ENCODE data around the gene LPIN1.
A peak's percentile ranks its signal among the peaks of the same experiment; 100 is the strongest.

LPIN1 gene

DNA sequence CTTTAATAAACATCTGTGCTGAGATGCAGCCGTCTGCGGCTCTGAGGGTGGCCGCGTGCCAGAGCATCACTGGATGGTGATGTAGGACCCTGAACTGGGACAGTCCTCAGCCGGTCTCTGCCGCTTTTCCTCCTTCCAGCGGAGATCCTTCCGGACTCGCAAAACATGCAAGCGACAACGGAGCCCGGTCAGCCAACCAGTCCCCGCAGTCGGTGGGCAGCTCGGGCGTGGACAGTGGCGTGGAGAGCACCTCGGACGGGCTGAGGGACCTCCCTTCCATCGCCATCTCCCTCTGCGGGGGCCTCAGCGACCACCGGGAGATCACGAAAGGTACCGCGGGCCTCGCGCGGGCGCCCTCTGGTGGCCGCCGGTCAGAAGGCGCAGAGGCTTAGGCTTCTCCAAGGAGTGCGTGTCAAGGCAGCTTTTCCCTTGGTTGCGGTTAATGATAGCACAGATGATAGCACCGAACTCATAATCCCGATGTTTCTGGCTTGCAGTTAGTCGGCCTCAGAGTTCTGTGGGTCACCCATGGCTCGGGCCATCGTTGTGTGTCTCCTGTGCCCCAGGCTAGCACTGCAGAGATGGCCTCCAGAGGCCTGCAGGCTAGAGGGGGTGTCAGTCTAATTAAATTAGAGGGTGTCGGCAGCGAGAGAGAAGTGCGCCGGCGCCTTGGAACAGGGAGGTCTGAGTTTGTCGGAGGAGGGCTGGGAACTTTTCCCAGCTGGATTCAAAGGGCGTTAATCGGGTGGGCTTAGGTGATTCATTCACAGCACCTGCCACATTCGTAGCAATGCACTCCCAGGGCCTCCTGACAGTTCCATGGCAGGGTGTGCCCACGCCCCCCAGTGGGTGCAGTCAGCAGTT lies 38.5 kb downstream of the LPIN1 start:
- DNase-seq (ENCODE audit: low read depth, low spot score): peak; percentile 75

DNA sequence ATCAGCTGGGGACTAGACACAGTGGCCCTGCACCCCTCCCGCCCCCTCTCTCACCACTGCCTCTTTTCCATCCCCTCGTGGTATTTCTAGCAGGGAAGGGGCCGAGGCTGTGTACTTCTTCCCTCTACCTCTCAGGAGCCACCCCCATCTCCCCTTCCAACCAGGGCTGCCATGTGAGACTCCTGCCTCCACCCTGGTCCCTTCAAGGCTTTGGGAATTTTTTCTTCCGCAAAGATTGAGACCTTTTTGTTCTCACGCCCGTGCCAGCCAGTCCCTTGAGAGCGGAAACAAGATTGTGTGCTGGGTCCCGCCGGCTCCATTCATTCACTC lies 39.1 kb downstream of the LPIN1 start:
- no peak for DNase-seq (ENCODE audit: low read depth, low spot score)

- no peak for DNase-seq (ENCODE audit: low read depth, low spot score)
Measured at GRCh38 chr2:11786191-11786590, 39.8 kb downstream of the LPIN1 start.

DNA sequence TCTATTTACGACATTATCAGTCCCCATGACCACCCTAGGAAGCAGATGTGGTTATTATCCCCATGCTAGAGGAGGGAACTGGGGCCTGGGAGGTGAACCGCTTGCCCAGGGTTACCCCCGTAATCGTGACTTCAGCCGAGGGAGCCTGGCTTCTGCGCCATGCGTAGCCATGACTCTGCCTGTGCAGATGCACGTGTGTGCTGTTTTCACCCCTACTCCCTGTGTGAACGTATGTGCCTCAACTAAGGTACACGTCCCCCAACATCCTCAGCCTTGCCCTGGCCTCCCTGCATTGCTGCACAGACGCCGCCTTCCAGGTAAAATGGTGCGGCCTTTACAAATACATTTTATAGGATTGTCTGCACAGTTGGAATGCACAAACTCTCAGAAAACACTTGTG lies 40.2 kb downstream of the LPIN1 start:
- DNase-seq (ENCODE audit: low read depth, low spot score): no peak

GRCh38 chr2:11787991-11788390 lies 41.6 kb downstream of the LPIN1 start:
- DNase-seq (ENCODE audit: low read depth, low spot score): no peak

DNA sequence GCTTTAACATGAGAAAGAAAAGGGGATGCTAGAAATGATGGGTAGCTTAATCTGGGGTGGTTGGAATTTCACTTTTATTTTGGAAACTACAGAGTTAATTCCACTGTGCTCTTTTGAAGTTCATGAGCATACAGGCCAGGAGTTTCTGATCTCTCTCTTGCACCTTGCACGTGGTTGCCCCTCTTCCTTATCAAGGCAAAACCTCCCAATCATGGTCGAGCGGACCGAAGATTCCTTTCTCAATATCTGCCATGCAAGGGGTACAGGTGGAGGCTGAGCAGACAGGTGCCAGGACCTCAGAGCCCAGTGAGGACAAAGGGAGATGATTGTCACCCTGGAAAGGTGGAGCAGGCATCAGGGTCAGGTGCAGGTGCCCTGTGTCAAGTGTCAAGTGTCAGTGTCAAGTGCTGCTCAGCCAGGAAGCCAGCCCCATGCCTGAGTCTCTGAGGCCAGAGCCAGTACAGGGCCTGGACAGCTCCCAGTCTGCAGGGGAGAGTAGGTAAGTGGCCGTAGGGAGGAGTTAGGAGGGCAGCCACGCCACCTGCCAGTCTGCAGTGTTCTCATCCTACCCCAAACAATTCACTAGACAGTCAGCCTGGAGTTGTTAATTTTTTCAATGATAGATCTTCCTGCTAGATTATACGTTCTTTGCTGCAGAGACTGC lies 42.2 kb downstream of the LPIN1 start:
- no peak for DNase-seq (ENCODE audit: low read depth, low spot score)

DNA sequence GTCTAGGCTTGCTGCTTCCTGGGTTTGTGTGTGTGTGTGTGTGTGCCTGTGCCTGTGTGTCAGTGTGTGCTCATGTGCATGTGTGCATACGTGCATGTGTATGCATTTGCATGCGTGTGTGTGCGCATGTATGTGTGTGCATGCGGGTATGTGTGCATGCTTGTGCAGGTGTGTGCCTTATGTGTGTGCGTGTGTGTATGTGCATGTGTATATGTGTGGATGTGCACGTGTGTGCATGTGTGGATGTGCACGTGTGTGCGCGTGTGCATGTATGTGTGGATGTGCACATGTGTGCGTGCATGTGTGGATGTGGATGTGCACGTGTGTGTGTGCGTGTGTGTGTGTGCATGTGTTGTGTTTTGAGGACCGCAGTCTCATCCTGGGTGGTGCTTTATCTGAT lies 42.8 kb downstream of the LPIN1 start:
- DNase-seq (ENCODE audit: low read depth, low spot score): no peak

DNA sequence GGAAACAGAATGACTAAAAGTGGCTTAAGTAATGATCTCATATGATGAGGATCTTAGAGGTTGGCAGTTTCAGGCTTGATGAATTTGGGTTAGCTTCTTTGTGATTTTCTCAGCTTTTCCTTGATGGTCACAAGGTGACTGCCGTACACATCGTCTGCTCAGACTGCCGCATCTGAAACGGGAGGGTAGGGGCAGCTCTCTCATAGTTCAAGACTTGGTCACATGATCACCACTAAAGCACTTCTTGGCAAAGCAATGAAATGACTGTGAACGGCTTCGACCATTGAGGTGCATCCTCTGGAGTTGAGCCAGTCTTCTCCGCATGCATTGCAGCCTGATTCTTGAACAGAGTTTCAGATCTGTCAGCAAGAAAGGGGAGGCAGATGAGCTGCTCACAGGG lies 43.8 kb downstream of the LPIN1 start:
- no peak for DNase-seq (ENCODE audit: low read depth, low spot score)

GRCh38 chr2:11795590-11795989 lies 49.2 kb downstream of the LPIN1 start:
- no peak for DNase-seq (ENCODE audit: low read depth, low spot score)

DNA sequence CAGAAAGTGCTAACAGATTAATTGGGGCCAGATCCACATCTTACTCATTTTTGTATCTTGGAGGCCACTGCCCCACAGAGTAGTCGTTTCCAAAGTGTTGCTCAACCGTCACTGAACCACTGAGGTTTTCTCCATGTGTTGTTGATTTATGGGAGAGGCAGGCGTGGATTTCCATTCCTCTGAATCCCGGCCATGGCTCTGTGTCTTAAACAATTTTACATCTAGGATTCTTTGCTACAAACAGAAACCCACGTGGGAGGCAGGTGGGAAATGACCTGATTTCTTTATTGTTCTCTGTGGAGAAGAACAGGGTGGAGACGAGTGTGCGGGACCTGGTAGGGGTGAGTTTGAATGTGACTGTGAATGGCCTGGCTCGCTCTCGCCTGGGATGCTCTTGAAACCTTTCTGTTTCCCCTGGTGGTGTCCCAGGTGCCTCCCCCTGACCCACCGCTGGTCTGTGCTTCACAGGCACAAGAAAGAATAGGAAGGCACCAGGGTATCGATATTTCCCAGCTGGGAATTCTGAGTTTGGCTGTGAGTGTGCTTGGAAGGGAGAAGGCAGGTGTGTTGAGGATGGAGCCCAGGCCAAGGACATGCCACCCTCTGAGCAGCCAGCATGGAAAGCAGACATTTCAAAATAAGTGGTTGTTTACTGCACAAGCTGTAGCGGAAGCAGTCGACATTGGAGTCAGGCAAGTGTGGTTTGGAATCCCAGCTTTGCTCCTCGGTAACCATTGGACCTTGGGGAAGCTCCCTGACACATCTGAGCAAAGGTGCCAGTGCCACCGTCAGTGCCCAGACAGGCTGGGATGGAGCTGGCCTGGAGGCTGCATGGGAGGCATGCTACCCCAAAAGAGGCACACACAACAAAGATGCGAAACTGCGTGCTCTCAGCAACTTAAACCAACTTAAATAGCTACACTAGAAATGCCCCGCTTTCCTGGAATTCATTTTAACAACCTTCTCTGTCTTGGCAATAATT lies 50.0 kb downstream of the LPIN1 start:
- DNase-seq (ENCODE audit: low read depth, low spot score): no peak

DNA sequence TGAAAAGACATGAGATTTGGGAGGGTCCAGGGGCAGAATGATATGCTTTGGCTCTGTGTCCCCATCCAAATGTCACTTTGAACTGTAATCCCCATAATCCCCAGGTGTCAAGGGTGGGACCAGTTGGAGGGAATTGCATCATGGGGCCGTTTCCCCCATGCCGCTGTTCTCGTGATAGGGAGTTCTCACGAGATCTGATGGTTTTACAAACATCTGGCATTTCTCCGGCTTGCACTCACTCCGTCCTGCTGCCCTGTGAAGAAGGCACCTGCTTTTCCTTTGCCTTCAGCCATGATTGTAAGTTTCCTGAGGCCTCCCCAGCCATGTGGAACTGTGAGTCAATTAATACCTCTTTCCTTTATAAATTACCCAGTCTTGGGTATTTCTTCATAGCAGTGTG lies 51.4 kb downstream of the LPIN1 start:
- no peak for DNase-seq (ENCODE audit: low read depth, low spot score)

- no peak for DNase-seq (ENCODE audit: low read depth, low spot score)
Measured at GRCh38 chr2:11798701-11799435, 52.4 kb downstream of the LPIN1 start.

- DNase-seq (ENCODE audit: low read depth, low spot score): no peak
Measured at GRCh38 chr2:11799826-11800225, 53.4 kb downstream of the LPIN1 start.

GRCh38 chr2:11802782-11803191 lies 56.4 kb downstream of the LPIN1 start:
- peak; percentile 89 for DNase-seq (ENCODE audit: low read depth, low spot score)

GRCh38 chr2:11805024-11805423 lies 58.6 kb downstream of the LPIN1 start:
- DNase-seq (ENCODE audit: low read depth, low spot score): no peak

GRCh38 chr2:11805920-11806319 lies 59.5 kb downstream of the LPIN1 start:
- DNase-seq (ENCODE audit: low read depth, low spot score): no peak

- DNase-seq (ENCODE audit: low read depth, low spot score): no peak
Measured at GRCh38 chr2:11807156-11808015, 61.0 kb downstream of the LPIN1 start.

DNA sequence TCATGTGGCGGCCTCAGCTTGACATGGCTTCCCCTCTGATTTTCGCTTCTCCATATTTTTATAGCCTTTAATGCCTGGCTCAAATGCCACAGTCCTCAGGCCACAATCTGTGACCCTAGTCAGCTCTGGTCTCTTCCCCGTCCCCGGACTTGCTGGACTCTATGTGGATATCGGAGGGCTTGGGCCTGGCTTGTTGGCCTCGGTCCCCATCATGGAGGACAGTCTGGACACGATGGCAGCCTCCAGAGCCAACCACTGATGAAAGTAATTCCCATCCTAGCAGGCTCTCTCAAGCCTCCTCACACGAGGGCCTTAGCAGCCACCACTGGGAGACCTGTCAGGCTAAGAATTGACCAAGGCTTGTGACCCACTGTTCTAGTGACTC lies 61.6 kb downstream of the LPIN1 start:
- no peak for DNase-seq (ENCODE audit: low read depth, low spot score)

GRCh38 chr2:11809586-11810236 lies 63.3 kb downstream of the LPIN1 start:
- DNase-seq (ENCODE audit: low read depth, low spot score): no peak

All from astrocyte of the hippocampus (primary cell).